ENCODE measurements around the gene SLC35F3.

SLC35F3 gene

DNA sequence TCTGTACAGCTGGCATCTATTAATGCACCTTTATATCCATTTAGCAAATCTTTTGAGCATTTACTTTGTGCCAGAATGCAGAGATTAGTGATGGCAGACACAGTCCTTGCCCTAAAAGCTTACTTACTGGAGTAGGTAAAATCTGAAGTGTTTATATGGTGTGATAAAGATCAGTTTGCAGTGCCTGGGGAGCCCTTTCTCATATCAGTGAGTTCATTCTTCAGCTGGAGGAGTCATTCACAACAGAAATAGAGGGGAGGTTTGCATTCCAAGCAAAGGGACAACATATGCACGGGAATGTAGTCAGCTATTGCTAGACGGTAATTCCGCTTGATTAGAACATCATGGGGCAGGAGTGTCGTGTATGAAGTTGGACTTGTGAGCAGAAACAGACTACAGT is 8.4 kb downstream of the SLC35F3 start:
- DNase-seq, result no peak

DNA sequence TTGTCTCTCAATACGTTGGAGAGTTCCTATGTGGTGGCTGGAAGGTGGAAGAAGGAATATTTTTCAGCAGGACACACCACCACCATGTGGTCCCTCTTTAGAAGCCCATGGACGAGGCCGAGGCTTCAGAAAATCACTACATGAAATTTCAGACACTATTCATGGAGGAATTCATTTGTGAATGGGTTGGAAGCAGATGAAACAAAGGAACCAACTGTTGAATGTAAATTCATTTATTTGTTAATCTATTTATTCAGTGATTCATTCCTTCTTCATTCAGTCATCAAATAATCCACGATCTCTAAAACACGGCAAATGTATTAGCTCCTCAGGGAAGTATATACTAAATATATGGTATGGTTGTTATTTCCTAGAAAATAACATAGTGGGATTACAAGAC is 12.2 kb downstream of the SLC35F3 start:
- no peak for DNase-seq

DNA sequence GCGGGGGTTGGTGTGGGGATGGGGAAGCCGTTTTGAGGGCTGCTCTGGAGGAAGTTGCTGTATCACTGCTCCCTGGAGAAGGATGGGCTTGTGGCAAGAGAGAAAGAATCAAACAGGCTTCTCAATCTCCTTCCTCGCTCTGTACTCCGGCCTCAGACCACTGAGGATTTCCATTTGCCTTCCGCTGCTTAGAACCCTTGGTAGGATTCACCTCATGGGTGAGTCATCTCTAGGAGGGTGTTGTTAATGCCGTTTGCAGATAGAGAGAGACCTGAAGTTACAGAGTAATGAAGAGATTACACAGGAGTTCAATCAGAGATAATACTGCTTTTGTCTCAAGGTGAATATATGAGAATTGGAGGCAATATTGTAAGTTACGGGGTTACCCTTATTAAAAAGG is 15.3 kb downstream of the SLC35F3 start:
- DNase-seq, result no peak

DNA sequence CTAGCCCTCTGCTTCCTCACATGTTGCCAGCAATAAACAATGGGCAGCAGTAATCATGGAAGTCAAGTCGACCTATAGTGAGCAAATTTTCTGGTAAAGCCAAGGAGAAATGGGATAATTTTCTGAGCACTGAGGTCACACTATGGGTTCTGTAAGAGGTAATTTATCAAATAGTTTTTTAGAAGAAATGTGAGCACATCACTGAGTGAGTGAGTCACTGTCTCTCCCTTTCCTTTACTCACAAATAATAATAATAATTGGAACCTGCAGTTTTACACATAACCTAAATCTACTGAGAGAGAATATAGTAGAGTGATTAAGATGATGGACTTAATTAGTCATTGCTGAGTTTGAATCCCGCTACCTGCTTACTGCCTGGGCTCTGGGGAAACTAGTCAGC is 23.6 kb downstream of the SLC35F3 start:
- DNase-seq, result no peak

DNA sequence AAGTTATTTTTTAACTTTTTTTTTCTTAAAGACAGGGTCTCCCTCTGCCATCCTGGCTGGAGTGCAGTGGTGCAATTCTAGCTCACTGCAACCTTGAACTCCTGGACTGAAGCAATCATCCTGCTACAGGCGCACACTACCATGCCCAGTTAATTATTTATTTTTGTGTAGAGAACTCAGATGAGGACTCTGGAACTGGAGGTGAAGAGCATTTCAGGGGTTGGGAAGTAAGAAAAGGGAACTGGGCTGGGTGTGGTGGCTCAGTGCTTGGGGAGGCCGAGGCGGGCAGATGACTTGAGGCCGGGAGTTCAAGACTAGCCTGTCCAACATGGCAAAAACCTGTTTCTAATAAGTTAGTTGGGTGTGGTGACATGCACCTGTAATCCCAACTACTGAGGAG is 28.9 kb downstream of the SLC35F3 start:
- DNase-seq, result no peak

DNA sequence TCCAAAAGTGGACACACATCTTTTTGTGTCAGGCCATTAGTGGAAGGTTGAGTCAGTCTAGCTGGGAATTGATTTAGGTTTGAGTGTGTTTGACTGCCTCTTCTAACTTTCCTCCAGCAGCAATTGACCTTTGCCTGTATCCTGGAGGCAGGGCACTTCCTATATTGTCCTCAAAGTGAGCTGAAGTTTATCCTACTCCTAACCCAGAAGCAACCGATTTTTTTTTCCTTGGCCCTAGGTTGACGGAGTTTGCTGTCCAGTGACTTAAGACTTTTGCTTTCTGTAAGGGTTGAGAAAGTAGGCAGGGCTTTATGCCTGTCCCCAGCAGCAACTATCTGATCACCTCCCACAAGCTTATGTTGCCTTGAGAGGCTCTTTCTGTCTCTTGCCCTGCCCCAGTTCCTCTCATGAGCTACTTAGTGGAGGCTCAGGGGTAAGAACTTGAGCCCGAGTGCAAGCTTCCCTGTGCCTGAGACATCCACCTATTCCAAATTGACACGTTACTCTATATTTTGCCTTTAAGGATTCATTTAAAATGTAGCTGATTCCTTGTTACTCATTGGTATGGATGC is 30.9 kb downstream of the SLC35F3 start:
- DNase-seq, result no peak

DNA sequence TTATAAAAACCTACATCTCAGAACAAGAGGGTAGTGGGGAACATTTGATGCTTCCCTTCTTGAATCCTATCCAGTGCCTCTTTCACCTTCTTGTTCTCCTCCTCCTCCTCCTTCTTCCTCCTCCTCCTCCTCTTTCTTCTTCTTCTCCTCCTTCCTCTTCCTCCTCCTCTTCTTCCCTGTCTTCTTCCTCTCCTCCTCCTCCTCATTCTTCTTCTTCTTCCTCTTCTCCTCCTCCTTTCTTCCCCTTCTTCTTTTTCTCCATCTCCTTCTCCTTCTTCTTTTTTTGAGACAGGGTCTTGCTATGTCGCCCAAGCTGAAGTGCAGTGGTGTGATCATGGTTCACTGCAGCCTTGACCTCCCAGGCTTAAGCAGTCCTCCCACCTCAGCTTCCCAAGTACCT is 31.9 kb downstream of the SLC35F3 start:
- no peak for DNase-seq

DNA sequence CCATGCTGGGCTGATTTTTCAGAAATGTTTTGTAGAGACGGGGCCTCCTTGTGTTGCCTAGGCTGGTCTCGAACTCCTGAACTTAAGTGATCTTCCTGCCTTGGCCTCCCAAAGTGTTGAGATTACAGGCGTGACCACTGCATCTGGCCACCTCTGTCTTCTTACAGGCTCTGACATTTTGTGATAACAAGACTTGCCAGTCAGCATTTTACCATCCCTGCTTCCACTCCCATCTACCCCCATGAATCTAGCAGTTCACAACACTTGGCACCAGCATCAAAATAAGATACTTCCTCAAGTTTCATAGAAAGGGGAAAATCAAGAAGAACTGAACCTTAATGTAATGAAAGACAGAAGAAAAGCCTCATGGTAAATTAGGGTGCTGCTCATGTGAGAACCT is 32.4 kb downstream of the SLC35F3 start:
- no peak for DNase-seq

DNA sequence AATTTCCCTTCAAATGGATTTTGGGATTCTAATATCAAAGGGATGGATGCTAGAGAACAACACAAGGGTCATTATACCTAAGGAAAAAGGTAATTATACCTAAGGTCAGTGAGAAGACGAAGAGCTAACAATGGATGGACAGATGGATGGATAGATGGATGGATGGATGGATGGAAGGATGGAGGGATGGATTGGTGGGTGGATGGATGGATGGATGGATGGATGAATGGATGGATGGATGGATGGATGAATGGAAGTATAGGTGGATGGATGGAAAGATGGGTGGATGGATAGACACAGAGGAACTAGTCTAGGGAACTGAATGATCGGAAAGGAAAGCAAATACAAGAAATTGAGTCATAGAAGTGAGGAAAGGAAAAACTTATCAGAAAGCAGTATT is 34.0 kb downstream of the SLC35F3 start:
- DNase-seq, result no peak

DNA sequence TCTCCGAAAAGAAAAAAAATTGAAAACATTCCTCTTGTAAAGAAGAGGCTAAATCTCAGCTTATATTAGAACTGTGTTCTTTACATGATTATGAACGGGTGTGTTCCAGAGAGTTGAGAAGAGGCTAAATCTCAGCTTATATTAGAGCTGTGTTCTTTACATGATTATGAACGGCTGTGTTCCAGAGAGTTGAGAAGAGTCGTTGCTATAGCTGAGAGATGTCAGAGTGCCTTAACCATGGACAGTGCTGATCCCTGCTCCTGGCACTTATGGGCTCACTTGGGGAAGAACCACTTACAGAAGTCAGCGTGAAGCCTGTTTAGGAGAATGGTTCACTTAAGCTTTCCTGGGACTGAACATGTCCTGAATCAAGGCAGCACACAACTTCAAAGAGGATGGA is 35.0 kb downstream of the SLC35F3 start:
- no peak for DNase-seq

DNA sequence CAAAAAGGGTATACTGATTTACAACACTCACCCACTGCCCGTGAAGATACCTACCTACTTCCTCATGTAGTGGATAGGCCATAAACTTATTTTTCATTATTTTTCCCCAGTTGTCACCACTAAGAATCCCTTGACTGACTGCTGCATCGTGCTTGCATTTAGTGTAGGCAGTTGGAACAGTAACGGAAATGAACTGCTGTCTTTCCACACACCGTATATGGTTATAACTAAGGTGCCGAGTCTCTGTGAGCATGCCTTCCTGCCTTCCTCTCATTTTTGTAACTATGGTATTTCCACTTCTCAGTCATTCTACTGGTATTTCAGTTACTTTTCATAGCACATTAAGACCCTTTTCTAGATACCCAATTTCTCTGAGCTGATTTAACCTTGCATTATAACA is 36.4 kb downstream of the SLC35F3 start:
- no peak for DNase-seq

DNA sequence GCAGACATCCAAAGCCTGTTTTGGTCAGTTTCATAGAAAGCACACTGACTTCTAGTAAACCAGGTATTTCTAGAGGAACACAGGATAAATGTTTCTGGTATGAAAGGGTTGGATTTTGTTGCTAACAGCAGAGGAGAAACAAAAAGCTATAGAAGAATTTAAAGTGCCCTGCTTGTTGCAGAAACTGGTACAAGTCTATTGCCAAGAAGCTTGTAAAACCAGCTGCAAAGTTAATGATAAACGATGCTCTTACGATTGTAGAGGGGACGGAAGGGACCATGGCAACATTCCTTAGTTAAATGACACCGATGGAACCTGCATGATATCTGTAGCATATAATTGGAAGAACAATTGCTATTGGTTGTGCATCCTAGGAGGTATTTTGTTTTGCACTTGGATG is 40.1 kb downstream of the SLC35F3 start:
- no peak for DNase-seq

DNA sequence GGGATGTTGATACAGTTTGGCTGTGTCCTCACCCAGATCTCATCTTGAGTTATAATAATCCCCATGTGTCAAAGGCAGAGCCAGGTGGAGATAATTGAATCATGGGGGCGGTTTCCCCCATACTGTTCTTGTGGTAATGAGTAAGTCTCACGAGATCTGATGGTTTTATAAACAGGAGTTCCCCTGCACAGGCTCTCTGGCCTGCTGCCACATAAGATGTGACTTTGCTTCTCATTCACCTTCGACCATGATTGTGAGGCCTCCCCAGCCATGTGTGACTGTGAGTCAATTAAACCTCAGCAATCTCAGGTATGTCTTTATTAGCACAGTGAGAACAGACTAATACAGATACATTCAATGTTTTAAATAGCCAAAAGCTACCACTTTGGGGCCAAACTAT is 41.1 kb downstream of the SLC35F3 start:
- no peak for DNase-seq

DNA sequence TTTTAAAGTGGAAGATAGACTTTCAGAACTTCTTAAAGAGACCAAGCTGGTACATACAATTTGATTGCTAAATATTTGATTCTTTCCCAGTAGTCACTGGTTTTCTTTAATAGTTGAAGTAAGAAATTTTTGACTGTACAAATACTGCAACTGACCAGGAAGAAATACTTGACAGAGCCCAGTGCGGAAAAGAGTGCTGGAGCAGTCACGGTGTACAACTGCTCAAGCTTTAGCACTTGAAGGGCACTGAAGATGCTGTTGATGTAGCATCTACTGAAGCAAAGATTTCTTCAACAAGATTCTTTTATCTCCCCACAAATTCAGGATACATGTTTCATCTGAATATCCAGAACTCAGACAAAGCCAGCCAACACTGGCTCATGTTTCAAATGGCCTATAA is 41.5 kb downstream of the SLC35F3 start:
- DNase-seq, result no peak

DNA sequence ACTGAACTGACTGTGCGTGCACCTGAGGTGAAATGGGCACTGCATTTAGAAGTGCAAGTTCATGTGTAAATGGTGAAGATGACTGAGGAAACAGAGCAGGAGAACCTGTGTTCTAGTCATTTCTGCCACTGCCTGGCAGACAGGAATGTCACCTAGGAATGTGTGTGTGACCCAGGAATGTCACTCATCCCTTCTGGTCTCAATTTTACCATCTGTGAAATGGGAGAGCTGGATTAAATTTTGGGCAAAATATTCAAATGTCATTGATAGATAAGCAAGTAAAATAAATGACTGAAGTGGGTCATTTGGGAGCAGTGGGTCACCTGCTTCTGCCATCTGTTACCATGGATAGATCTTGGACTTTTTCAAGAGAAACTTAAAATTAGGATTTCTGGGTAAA is 42.2 kb downstream of the SLC35F3 start:
- no peak for DNase-seq

DNA sequence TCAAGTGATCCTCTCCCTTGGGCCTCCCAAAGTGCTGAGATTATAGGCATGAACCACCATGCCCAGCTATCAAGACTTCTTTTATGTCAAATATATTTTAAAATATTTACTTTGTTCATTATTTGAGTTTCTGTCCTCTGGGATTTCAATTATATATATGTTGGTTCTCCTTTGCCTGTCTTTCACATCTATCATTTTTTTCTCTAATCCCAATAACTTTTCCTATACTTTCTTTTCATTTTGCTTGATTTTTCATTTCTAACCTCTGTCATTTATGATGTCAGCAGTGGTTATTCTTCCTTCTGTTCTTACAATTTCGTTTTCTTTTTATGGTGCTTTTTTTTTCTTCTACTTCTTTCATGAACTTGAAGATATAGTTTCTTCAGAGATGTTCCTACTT is 47.3 kb downstream of the SLC35F3 start:
- DNase-seq, result no peak

DNA sequence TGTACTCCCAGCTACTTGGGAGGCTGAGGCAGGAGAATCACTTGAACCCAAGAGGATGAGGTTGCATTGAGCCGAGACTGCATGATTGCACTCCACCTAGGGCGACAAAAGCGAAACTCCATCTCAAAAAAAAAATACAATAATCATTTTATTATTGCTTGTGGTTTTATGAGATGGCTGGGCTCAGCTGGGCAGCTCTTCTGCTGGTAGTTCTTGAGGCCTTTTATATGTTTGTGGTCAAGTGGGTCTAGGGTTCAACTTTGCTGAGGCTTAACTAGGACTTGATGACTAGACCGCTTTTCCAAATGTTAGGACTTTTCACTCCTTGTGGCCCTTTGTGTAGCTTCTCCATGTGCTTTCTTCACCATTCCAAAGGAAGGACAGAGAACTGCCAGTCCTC is 53.2 kb downstream of the SLC35F3 start:
- DNase-seq, result no peak

DNA sequence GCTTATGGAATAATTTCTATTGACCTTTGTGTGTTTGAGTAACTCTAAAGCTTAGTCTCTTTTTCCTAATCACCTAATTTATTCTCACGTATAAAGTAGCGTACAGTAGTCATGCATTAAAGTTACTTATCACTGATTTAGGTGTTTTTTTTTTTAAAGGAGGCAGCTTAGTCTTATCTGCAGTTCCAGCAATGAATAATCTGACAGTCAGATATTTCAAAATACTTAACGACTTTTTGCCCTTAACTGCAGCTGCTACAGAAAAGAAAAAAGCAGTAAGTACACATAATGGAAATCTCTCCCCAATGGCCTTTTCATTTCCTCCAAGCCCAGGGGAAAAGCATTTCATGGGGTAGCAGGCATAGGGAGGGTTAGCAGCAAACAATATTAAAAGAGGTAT is 54.6 kb downstream of the SLC35F3 start:
- DNase-seq, result no peak

DNA sequence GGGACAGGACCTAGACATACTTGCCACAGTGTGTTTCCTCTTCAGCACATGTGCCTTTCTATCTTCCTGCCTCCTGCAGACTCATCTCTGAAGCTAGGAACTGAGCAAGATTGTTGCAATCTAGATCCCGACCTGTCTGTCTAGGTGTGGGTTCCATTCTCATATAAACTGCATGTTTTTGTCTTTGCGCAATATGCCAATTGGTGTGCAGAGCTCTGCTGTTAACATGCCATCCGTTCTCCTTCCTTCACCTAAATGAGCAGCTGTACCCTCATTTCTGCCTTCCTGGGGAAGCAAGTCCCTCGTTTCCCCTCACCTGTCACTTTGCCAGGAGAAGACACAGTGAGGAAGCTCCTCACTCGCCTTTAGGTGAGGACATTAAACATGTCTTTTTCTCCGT is 55.5 kb downstream of the SLC35F3 start:
- DNase-seq, result no peak

DNA sequence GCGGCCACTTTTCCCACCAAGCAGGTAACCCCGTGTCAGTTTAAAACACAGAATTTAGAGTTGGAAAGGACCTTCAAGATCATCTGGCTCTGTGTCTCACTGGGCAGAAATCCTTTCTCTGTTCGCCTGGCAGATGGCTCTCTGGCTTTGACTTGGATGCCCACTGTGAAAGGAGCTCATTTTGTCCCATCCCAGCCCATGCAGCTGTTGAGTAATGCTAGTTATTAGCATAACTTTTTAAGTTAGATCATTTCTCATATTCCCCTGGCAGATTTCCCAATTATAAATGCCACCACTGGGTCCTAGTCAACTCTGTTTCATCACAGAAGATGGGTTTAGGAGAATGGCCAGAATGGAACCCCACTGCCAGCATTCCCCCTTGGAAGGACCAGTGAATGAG is 55.9 kb downstream of the SLC35F3 start:
- DNase-seq, result no peak

DNA sequence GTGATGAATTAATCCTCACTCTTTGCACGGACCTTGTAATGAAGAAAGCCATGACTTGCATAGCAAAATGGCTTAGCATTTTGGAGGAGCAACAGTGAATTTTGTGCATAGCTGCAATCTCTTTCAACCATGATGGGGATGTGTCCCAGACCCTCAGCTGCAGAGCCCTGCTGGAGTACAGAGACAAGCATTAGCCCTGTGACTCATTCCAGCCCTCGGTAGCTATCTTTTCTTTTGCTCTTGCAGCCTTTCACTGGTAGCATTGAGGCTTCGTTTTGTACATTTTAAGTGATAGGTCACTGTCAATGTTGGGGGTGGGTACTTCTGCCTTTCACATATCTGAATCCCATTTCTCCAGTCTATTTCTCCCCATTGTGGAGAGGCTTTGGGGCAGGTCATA is 58.4 kb downstream of the SLC35F3 start:
- no peak for DNase-seq

DNA sequence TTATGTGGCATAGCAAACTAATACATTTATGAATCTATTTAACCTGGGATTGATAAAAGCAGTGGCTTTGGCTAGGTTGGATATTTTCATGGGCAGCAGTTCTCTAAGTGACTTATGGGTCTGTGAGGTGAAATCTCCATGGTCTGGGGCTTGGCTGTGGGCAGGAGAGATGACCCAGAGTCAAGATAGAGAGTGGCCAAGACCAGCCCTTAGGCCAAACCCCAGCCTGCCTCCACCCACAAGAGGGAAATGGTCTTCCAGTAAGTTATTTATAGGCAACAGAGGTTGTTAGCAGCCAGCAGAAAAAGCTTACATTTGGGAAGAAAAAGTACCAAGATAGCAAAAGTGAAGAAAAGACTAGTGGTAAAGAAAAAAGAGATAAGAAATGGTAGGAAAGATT is 61.4 kb downstream of the SLC35F3 start:
- DNase-seq, result no peak

DNA sequence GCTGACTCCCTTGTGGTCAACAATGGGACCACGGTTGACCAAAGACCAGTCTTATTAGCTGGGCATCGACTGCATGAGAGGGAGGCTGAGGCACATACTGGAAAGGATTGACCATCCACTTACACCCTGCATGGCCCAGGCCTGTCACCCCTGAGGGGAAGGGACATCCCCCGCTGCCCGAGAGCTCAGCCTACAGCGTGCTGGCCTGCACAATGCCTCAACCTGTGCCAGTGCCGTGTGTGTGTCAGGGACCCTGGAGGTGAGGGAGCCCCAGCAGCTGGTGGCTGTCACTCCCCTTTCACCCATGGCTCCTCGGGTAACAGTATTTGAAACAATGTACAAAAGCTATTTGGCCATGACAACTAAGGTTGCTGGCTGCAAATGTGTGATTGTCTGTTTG is 67.3 kb downstream of the SLC35F3 start:
- no peak for DNase-seq

DNA sequence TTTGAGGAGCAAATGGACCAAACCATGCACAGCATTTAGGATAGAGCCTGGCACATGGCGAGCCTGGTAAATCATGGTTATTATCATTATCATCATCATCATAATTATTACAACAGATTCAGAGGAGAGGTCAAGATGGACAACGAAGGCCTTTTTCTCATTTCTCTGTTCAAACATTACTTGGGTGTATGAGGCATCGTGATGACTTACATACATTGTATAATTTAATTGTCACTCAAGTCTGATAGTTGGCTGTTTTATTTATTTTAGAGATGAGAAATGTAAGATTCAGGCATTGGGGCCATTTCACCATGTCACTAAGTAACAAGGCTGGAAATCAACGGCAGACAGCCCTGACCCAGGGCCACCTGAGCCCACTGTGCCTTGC is 68.1 kb downstream of the SLC35F3 start:
- no peak for DNase-seq

DNA sequence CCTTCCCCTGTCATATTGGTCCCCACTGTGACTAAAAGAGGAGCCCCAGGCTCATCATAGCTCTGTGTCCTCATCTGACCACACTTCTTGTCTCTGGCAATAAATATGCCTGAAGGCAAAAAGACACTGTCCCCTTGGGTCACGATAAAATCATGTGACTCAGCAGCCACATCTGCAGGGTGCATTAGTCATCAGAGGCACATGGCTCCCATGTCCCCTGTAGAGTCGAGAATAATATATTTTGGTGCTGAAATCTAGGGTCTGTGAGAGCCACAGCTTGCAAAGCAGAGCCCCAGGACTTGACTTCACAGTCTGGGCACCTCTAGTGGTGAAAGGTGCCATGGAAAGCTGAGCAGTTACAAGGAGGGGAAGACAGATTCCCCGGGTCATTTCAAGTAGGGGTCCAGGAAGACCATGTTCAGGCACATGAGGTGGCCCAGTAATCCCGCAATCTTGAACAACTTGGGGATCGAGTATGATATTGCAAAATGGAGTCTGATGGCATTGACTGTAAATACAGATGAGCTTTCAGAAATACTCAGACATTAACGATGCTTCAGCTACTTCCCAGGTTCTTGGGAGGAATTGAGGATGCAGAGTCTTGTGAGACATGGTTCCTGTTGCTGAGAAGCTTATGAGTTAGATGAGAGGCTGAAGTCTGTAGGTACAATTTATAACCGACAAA is 68.6 kb downstream of the SLC35F3 start:
- no peak for DNase-seq

DNA sequence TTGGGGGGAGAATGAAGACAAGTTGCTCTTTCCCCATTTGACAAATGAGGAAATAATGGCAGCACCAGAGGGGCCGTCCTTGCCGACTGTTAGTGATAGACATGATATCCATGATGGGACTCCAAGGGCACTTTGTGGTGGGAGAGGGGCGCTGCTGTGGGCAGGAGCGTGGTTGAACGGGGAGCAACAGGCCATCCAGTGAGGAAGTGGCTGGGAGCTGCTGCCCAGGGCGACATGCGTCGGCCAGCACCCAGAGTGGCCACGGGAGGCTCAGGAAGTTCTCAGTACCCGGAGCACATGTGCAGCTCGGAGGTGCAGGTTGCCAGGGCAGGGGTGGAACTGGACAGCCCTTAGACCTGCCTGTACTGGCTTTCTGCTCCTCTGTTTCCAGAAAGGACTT is 71.0 kb downstream of the SLC35F3 start:
- no peak for DNase-seq
